Measurements from ENCODE around the gene ZAP70. TPM values are rescaled to one million over a fixed set of nuclear protein-coding genes. Genes with fewer than 3 reads are reported as not detected.

The ZAP70 gene
- polyA plus RNA-seq, 2 of the 4 experiments (the other 2 are of a cell fraction) = 0.10 TPM; not detected in 1

DNA sequence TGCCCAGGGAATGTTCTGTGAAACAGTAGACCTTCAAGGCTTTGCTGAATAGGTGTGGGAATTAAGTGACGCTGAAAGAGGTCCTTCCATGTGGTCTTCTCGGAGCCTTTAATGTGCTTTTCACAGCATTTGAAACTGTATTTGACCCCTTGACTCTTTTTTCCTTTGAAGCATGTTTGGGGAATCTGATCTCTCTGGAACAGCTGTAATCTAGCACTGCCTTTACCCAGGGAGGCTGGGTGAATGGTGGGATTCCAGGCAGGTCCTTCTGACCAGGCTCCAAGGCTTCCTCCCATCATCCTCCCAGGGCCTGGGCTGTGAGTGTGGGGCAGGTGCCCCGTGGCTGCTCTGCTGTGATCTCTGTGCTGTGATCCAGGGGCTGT lies 4.2 kb downstream of the ZAP70 start:
- Histone ChIP-seq H3K9me3 (no peaks in the 10 kb centered on the region), H3K4me3 (no peak overlapping the region), H3K27ac (no peak overlapping the region), H3K4me1 (no peaks in the 10 kb centered on the region), H3K4me2 (no peak overlapping the region)
- FAIRE-seq (no peak), DNase-seq (ENCODE audit: low read depth in 1 of 2, low spot score in 1 of 2) (no peak), ATAC-seq (no peak)
- TF ChIP-seq TFCP2L1 (CRISPR knock-in tag; IDR thresholded peaks at IDR 0.05) (no peak), HDAC2 (IDR thresholded peaks at IDR 0.05) (no peak), KDM1A (IDR thresholded peaks at IDR 0.05; ENCODE audit: low read depth) (no peak), RCOR1 (IDR thresholded peaks at IDR 0.05; ENCODE audit: low read depth, low read length) (no peak), ZC3H11A (IDR thresholded peaks at IDR 0.05) (no peak), HOXB13 (CRISPR knock-in tag; IDR thresholded peaks at IDR 0.05; ENCODE audit: low read depth) (no peak), EHF (CRISPR knock-in tag; IDR thresholded peaks at IDR 0.05) (no peak), HOXA7 (CRISPR knock-in tag; IDR thresholded peaks at IDR 0.05) (no peak), MYC (IDR thresholded peaks at IDR 0.05; ENCODE audit: borderline replicate concordance, low read length) (no peak)
- POLR2A ChIA-PET = no interaction called here
- WGBS (ENCODE audit: missing lambda C conversion rate) = 36% methylated on average over 3 of the region's 3 CpGs
- CTCF ChIA-PET = interaction anchor here (0.7 to 1.3 kb wide), 3 partner anchors 8 to 100 kb away, joined by 3 to 7 read pairs (median 3); no protein-coding TSS in a partner anchor

DNA sequence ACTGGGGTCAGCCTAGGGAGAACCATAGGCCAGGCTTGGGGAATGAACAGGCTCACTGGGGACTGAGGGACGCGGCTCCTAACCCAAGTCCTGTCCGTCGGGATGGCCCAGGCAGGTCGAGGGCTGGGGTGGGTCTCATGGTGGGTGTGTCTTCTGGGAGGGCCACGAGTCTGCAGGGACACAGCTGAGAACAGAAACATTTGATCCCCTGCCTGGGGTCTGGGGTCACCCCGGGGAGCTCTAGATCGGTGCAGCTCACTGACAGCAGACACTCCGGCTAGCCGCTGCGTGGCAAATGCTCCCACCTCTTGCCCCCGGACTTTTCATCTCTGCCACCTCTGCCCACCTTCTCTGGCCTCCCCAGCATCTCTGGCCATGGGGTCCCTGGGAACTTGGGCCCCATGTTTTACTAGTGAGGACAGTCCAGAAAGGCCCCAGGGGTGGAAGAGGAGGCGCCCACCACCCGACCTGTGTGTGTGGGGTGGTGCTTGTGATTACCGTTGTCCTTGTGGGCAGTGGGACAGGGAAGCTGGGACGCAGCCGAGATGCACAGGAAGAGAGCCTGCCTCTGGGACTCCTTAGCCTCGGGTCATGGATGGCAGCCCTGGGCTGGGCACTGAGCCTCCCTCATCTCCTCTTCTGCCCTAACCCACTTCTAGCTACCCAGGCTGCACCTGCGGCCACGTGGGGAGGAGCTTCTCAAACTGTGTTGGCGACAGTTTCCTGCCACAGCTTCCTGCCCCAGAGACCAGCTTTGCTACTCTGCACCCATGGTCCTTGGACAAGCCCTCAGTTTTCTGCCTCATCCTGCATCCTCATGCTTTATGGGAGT lies 4.9 kb downstream of the ZAP70 start:
- ChIA-PET POLR2A (no interaction called here), CTCF (interaction anchor here (0.6 to 1.3 kb wide), 3 partner anchors 9 to 1081 kb away, joined by 3 to 7 read pairs (median 4); no protein-coding TSS in a partner anchor)
- ATAC-seq (no peak), DNase-seq (ENCODE audit: low read depth in 1 of 2, low spot score in 1 of 2) (no peak), FAIRE-seq (no peak)
- no peaks in the 10 kb centered on the region for H3K9me3 ChIP-seq
- H3K4me1 ChIP-seq = no peaks in the 10 kb centered on the region
- H3K27ac ChIP-seq = no peak overlapping the region
- H3K4me2 ChIP-seq = no peak overlapping the region
- TF ChIP-seq ESRRA (IDR thresholded peaks at IDR 0.05; ENCODE audit: borderline replicate concordance, low read length) (no peak), MAFK (IDR thresholded peaks at IDR 0.05; ENCODE audit: partially characterized antibody) (no peak), JUN (IDR thresholded peaks at IDR 0.05) (no peak), CHD4 (IDR thresholded peaks at IDR 0.05; ENCODE audit: borderline replicate concordance) (no peak)
- 58% methylated on average over 14 of the region's 21 CpGs for WGBS (ENCODE audit: missing lambda C conversion rate)
- H3K4me3 ChIP-seq = no peak overlapping the region

DNA sequence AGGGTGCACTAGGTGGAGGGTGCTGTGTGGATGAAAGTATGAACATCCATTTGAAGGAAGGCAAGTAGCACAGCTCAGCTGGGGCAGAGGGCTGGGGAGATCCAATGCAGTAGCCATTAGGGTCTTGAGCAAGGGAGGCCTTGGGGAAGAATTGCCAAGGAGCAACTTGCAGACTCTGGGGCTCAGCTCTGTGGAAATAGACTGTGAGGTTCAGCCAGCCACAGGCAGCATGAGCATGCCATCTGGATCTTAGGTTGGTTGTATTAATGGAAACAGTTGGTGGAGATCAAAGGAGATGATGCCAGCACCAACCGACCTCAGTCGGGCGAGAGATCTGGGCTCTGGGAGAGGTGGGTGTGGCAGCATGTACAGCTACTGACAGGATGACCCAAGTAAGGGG lies 5.6 kb downstream of the ZAP70 start:
- Histone ChIP-seq H3K4me2 (no peak overlapping the region), H3K4me1 (no peaks in the 10 kb centered on the region), H3K27ac (no peak overlapping the region), H3K9me3 (no peaks in the 10 kb centered on the region), H3K4me3 (no peak overlapping the region)
- ATAC-seq (no peak), FAIRE-seq (no peak), DNase-seq (ENCODE audit: low read depth in 1 of 2, low spot score in 1 of 2) (no peak)
- POLR2A ChIA-PET = no interaction called here
- 81% methylated on average over 3 of the region's 3 CpGs for WGBS (ENCODE audit: missing lambda C conversion rate)
- TF ChIP-seq, protein P1, sequence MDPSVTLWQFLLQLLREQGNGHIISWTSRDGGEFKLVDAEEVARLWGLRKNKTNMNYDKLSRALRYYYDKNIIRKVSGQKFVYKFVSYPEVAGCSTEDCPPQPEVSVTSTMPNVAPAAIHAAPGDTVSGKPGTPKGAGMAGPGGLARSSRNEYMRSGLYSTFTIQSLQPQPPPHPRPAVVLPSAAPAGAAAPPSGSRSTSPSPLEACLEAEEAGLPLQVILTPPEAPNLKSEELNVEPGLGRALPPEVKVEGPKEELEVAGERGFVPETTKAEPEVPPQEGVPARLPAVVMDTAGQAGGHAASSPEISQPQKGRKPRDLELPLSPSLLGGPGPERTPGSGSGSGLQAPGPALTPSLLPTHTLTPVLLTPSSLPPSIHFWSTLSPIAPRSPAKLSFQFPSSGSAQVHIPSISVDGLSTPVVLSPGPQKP (IDR thresholded peaks at IDR 0.05; ENCODE audit: low read depth, low read length) = no peak
- TF ChIP-seq HOXA7 (CRISPR knock-in tag; IDR thresholded peaks at IDR 0.05) (no peak), ZSCAN20 (CRISPR knock-in tag; IDR thresholded peaks at IDR 0.05) (no peak)
- TF ChIP-seq, protein P2, sequence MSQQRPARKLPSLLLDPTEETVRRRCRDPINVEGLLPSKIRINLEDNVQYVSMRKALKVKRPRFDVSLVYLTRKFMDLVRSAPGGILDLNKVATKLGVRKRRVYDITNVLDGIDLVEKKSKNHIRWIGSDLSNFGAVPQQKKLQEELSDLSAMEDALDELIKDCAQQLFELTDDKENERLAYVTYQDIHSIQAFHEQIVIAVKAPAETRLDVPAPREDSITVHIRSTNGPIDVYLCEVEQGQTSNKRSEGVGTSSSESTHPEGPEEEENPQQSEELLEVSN (IDR thresholded peaks at IDR 0.05; ENCODE audit: borderline replicate concordance, low read depth) = no peak
- TF ChIP-seq, protein P3, sequence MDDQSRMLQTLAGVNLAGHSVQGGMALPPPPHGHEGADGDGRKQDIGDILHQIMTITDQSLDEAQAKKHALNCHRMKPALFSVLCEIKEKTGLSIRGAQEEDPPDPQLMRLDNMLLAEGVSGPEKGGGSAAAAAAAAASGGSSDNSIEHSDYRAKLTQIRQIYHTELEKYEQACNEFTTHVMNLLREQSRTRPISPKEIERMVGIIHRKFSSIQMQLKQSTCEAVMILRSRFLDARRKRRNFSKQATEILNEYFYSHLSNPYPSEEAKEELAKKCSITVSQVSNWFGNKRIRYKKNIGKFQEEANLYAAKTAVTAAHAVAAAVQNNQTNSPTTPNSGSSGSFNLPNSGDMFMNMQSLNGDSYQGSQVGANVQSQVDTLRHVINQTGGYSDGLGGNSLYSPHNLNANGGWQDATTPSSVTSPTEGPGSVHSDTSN (IDR thresholded peaks at IDR 0.05) = no peak
- TF ChIP-seq, protein P4, sequence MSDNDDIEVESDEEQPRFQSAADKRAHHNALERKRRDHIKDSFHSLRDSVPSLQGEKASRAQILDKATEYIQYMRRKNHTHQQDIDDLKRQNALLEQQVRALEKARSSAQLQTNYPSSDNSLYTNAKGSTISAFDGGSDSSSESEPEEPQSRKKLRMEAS (IDR thresholded peaks at IDR 0.05) = no peak
- CTCF ChIA-PET = interaction anchor here (0.6 to 1.3 kb wide), 3 partner anchors 9 to 1082 kb away, joined by 3 to 7 read pairs (median 4); no protein-coding TSS in a partner anchor

All from A549 (cell line).